Activated T-helper 2 cell treated with anti-CD3 and anti-CD28 coated beads, Interferon-gamma antibody, Interleukin-2, Interleukin-4, amounts not matched to agents 10 μg/mL and 5 μg/mL and 100 μg/mL, durations not matched to agents 14 hours and 24 hours and 36 hours (primary cell): ENCODE data around the gene CLCN5. TPM values are rescaled to one million over a fixed set of nuclear protein-coding genes. Genes with fewer than 3 reads are reported as not detected.
A peak's percentile ranks its signal among the peaks of the same experiment; 100 is the strongest.

Experiments used
- DNase-seq: peaks from one replicate; pipeline ENCODE4 v3.0.0; 2021; ENCODE audit warnings: low spot score
- H3K27ac Mint-ChIP-seq: one replicate; pipeline ENCODE4 v1.8.0; 2021; ENCODE audit warnings: mixed read lengths
- H3K27me3 Mint-ChIP-seq: one replicate; pipeline ENCODE4 v1.8.0; 2021; ENCODE audit warnings: low read depth, mixed read lengths
- H3K36me3 Mint-ChIP-seq: one replicate; pipeline ENCODE4 v1.8.0; 2021; ENCODE audit warnings: low read depth, mixed read lengths
- H3K4me1 Mint-ChIP-seq: one replicate; pipeline ENCODE4 v1.8.0; 2021; ENCODE audit warnings: low read depth, mixed read lengths
- H3K4me3 Mint-ChIP-seq: one replicate; pipeline ENCODE4 v1.8.0; 2021; ENCODE audit warnings: low read depth, mild to moderate bottlenecking, moderate library complexity, mixed read lengths
- H3K9me3 Mint-ChIP-seq: one replicate; pipeline ENCODE4 v1.8.0; 2021; ENCODE audit warnings: mixed read lengths
- intact Hi-C: fragments of 100-400 bp; cut with micrococcal nuclease; formaldehyde crosslinking; loops from one replicate; pipeline ENCODE4 v1.15.1; 2023
- total RNA-seq: library from RNA; stranded (reverse); gene quantifications from 2 replicates; pipeline ENCODE4 v1.2.3, GENCODE V29; 2022

CLCN5 gene
- total RNA-seq, result 4.5 and 5.6 TPM in 2 replicates

GRCh38 chrX:49922291-49923241 lies at the start of gene CLCN5:
TSS of gene CLCN5 (plus strand) at chrX:49922596. CDS start at chrX:49925299, 2,703 bp downstream.
- H3K4me1 Mint-ChIP-seq, result peaks cover 15% of the 10 kb centered on the region
- H3K4me3 Mint-ChIP-seq, result peak within 1 kb of the TSS; percentile 77
- peaks cover 13% of the 10 kb centered on the region for H3K36me3 Mint-ChIP-seq
- DNase-seq, result peak; percentile 92
- no peaks in the 10 kb centered on the region for H3K9me3 Mint-ChIP-seq
- no peaks in the 10 kb centered on the region for H3K27me3 Mint-ChIP-seq
- intact Hi-C loops, result loop anchor here (1.0 kb wide), 1 partner anchor 43 kb away; the partner anchor contains the start of gene USP27X
- peak within 1 kb of the TSS; percentile 42 for H3K27ac Mint-ChIP-seq

DNA sequence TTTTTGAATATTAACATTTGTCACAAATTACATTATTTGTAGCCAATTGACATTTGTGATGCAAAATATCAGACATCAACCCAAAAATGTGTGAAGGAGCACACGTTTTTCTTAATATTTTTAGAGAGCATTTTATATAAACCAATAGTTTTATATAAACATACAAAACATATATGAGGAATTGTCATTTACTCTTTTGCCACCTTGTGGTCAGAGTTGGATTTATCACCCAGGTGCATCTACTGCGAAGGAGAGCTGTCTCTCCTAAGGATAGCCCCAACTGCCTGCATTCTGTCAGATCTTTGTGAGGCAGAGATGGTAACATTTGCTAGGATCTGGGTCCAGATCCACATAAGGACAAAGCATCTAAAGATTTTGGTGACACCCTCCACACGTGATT lies 45.6 kb upstream of the CLCN5 start:
- intact Hi-C loops, result loop anchor here (2.0 kb wide), 1 partner anchor 116 kb away; no protein-coding TSS in a partner anchor
- Mint-ChIP-seq H3K36me3 (no peaks in the 10 kb centered on the region), H3K27ac (no peak overlapping the region), H3K27me3 (peaks cover 3% of the 10 kb centered on the region), H3K4me1 (peaks cover 12% of the 10 kb centered on the region), H3K9me3 (no peaks in the 10 kb centered on the region), H3K4me3 (no peak overlapping the region)
- no peak for DNase-seq

DNA sequence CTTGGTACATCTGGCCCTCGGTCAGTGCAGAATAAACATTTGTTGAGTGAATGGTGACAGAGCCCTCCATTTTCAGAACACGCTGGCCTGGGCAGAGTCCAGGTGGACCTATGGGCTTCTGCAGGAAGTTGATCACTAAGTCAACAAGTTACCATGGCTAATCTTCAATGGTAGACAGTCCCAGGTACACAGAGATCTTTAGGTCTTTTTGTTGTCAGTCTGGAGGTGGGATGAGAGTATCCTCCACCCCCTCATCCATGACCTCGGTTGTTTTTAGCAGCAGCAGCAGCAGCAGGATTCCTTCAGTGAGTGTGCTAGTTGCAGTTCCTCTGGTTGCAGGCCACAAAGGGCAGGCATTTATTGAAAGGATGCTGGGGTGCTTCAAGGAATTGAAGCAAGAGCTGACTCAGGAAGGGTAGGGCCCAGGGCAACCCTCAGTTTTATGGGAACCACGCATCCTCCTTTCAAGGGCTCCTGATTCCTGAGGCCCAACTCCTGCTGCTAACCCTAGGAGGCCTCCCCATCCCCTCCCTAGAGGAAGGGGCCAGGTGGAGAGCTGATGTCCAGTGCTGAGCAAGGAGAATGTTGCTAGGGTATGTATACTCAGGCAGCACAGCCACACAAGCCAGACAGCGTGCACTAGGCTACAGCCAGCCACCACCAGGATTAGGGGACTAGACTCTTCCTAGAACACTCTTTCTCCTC lies 44.8 kb upstream of the CLCN5 start:
- Mint-ChIP-seq H3K27me3 (peaks cover 3% of the 10 kb centered on the region), H3K36me3 (no peaks in the 10 kb centered on the region), H3K27ac (no peak overlapping the region), H3K9me3 (no peaks in the 10 kb centered on the region), H3K4me3 (no peak overlapping the region), H3K4me1 (peaks cover 12% of the 10 kb centered on the region)
- intact Hi-C loops, result loop anchor here (2.0 kb wide), 1 partner anchor 117 kb away; no protein-coding TSS in a partner anchor
- DNase-seq, result no peak

DNA sequence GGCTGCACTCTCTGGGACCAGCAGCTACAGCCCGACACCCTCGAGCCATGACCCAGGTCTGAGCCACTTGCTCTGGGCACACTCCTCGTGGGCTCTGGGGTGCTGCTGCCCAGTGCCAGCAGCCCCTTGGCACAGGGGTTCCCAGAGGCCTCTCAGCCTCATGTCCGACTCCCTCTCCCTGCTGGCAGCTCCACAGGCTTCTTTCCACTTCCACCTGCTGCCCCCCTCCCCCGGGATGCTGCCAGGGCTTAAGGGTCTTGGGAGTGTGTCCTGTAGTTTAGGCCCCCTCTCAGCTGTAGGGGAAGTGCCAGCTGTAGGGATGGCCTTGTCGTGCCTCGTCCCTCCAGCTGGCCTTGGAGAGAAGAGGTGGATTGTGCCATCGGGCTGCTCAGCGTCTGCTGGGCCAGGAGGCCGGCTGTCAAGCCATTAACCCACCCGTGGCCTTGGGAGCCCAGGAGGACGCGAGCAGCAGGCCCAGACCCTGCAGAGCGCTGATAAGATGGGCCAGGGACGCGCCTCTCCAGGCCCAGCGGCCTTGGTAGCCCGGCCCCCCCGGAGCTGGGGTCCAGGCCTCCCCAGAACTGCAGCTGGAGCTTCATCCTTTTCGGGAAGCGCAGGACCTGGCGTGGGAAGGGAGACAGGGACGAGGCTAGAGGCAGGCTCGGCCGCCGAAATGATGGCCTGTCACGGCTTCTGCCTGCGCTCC lies 44.1 kb upstream of the CLCN5 start:
- Mint-ChIP-seq H3K4me1 (peaks cover 12% of the 10 kb centered on the region), H3K9me3 (no peaks in the 10 kb centered on the region), H3K27me3 (peaks cover 3% of the 10 kb centered on the region), H3K36me3 (no peaks in the 10 kb centered on the region), H3K27ac (no peak overlapping the region), H3K4me3 (peak overlapping the region; percentile 68)
- intact Hi-C loops, result no loop called here
- no peak for DNase-seq

DNA sequence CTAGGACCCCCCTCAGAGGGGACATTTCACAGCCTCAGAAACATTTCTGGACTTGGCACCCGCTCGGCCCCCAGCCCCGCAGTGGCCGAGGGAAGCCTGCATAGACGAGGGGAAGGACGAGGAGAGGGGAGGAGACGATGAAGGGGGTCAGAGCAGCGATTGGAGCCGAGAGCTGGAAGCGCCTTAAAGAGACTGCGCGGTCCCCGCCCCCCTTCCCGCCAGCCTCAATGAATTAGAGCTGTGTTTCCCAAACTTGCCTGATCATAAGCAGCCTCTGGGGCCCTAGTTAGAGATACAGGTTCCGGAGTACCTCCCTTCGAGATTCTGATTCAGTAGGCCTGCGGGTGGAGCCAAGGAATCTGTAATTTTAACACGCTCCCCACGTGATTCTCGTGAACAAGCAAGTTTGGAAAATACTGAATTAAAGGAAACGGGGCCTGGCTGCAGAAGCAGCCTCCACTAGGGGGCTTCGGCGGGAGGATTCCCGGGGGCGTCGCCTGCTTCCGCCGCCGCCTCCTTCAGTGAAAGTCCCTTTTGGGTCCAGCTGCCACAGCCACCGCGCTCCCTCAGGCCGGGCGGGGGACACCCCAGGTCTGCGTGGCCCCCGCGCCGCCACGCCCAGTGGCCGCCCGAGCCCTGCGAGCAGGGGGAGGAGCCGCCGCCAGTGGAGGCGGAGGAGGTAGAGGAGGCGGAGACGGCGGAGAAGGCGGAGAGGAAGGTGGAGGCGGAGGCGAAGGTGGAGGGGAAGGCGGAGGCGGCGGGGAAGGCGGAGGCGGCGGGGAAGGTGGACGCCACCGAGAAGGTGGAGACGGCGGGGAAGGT lies 43.4 kb upstream of the CLCN5 start, which contains the start of gene USP27X:
Gene USP27X (plus strand): TSS at position 651 of the 822 bp plus-strand sequence. CDS start 824 bp downstream, outside the sequence.
- Mint-ChIP-seq H3K36me3 (peaks cover under 1% of the 10 kb centered on the region), H3K27me3 (peaks cover 3% of the 10 kb centered on the region), H3K27ac (peak within 1 kb of the TSS; percentile 62), H3K9me3 (no peaks in the 10 kb centered on the region), H3K4me3 (peak within 1 kb of the TSS; percentile 76), H3K4me1 (peaks cover 12% of the 10 kb centered on the region)
- intact Hi-C loops, result loop anchor here (1.0 kb wide), 2 partner anchors 43 to 325 kb away; partner anchors contain the start of genes CCNB3 and CLCN5
- peak; percentile 77 for DNase-seq

GRCh38 chrX:49879656-49880277 lies 42.6 kb upstream of the CLCN5 start:
- Mint-ChIP-seq H3K9me3 (no peaks in the 10 kb centered on the region), H3K27ac (peak overlapping the region; percentile 46), H3K4me3 (peak overlapping the region; percentile 76), H3K27me3 (peaks cover 3% of the 10 kb centered on the region), H3K36me3 (peaks cover 2% of the 10 kb centered on the region), H3K4me1 (peaks cover 12% of the 10 kb centered on the region)
- no peak for DNase-seq
- intact Hi-C loops, result loop anchor here (1.0 kb wide), 2 partner anchors 43 to 325 kb away; partner anchors contain the start of genes CCNB3 and CLCN5

GRCh38 chrX:49880668-49881067 lies 41.7 kb upstream of the CLCN5 start:
- H3K36me3 Mint-ChIP-seq, result peaks cover 2% of the 10 kb centered on the region
- no peaks in the 10 kb centered on the region for H3K9me3 Mint-ChIP-seq
- H3K4me3 Mint-ChIP-seq, result peak overlapping the region; percentile 13
- H3K4me1 Mint-ChIP-seq, result peaks cover 12% of the 10 kb centered on the region
- H3K27me3 Mint-ChIP-seq, result no peaks in the 10 kb centered on the region
- intact Hi-C loops, result no loop called here
- DNase-seq, result no peak
- H3K27ac Mint-ChIP-seq, result no peak overlapping the region

DNA sequence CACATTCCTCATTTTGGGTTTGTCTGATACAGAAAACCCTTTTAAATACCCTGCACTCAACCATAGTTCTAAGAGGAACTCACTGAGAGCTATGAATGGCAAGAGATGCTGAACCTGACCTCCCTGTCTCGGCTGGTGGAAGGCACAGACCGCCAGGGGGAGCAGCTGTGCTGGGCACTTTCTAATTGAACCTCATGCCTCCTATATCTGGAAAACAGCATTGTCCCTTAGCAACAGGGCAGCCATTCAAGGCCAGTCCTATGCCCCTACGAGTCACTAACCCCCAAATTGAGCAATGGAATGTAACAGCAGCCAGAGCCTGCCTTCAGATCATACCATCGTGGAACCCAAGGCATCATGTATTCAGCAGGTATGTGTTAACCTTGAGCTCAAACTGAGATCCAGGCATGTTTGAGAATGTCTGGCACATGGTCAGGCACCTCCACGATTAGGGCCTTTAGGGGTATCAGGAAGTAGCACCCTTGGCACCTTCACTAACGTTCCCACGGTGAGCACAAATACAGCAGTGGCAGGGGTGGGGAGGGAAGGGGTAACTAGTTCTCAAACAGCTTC lies 38.0 kb upstream of the CLCN5 start:
- Mint-ChIP-seq H3K27ac (no peak overlapping the region), H3K4me3 (no peak overlapping the region), H3K9me3 (no peaks in the 10 kb centered on the region), H3K36me3 (peaks cover 2% of the 10 kb centered on the region), H3K27me3 (no peaks in the 10 kb centered on the region), H3K4me1 (peaks cover 5% of the 10 kb centered on the region)
- DNase-seq, result peak; percentile 34
- intact Hi-C loops, result no loop called here

GRCh38 chrX:49892542-49892941 lies 29.9 kb upstream of the CLCN5 start:
- intact Hi-C loops, result no loop called here
- Mint-ChIP-seq H3K27me3 (no peaks in the 10 kb centered on the region), H3K9me3 (peaks cover 11% of the 10 kb centered on the region), H3K36me3 (no peaks in the 10 kb centered on the region), H3K27ac (no peak overlapping the region), H3K4me3 (no peak overlapping the region), H3K4me1 (no peaks in the 10 kb centered on the region)
- no peak for DNase-seq

DNA sequence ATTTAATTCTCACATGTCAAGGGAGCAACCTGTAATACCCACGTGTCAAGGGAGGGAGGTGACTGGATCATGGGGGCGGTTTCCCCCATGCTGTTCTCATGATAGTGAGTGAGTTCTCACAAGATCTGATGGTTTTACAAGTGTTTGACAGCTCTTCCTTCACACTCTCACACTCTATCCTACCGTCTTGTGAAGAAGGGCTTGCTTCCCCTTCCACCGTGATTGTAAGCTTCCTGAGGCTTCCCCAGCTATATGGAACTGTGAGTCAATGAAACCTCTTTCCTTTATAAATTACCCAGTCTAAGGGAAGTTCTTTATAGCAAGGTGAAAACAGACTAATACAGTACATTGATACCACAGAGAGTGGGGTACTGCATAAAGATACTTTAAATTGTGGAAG lies 25.4 kb upstream of the CLCN5 start:
- H3K36me3 Mint-ChIP-seq, result no peaks in the 10 kb centered on the region
- intact Hi-C loops, result no loop called here
- DNase-seq, result no peak
- H3K27ac Mint-ChIP-seq, result no peak overlapping the region
- peaks cover 12% of the 10 kb centered on the region for H3K9me3 Mint-ChIP-seq
- H3K4me3 Mint-ChIP-seq, result no peak overlapping the region
- peaks cover 4% of the 10 kb centered on the region for H3K27me3 Mint-ChIP-seq
- H3K4me1 Mint-ChIP-seq, result no peaks in the 10 kb centered on the region

GRCh38 chrX:49901048-49901447 lies 21.3 kb upstream of the CLCN5 start:
- no peaks in the 10 kb centered on the region for H3K36me3 Mint-ChIP-seq
- H3K4me3 Mint-ChIP-seq, result no peak overlapping the region
- H3K4me1 Mint-ChIP-seq, result no peaks in the 10 kb centered on the region
- H3K27ac Mint-ChIP-seq, result no peak overlapping the region
- intact Hi-C loops, result no loop called here
- peaks cover 12% of the 10 kb centered on the region for H3K9me3 Mint-ChIP-seq
- DNase-seq, result no peak
- H3K27me3 Mint-ChIP-seq, result peaks cover 10% of the 10 kb centered on the region
